Mesenchymal stem cell (in vitro differentiated cells and primary cell): ENCODE data around the gene TCP11L2.

ENCODE experiments used
- DNase-seq: peaks from one replicate; pipeline ENCODE4 v3.0.0-alpha.2; 2013
- H2AFZ ChIP-seq: one replicate; pipeline ENCODE4 v1.6.1; 2013; ENCODE audit warnings: low read depth, mild to moderate bottlenecking, control low read depth, inconsistent platforms, low read length, moderate library complexity
- H2AK5ac ChIP-seq: 2 replicates; pipeline ENCODE4 v1.6.1; 2013; ENCODE audit warnings: low read length, moderate library complexity, mild to moderate bottlenecking, inconsistent platforms; ENCODE audit not compliant: severe bottlenecking
- H2BK120ac ChIP-seq: one replicate; pipeline ENCODE4 v1.6.1; 2013; ENCODE audit warnings: low read depth, mild to moderate bottlenecking, inconsistent platforms, low read length, moderate library complexity
- H2BK12ac ChIP-seq, 2 experiments: one replicate each; pipeline ENCODE4 v1.6.1; 2013; ENCODE audit warnings: inconsistent platforms in 2 of 2, low read length in 2 of 2, mild to moderate bottlenecking in 2 of 2, moderate library complexity in 2 of 2, control low read depth in 1 of 2
- H2BK15ac ChIP-seq: one replicate; pipeline ENCODE4 v1.6.1; 2013; ENCODE audit warnings: mild to moderate bottlenecking, low read depth, inconsistent platforms; ENCODE audit not compliant: poor library complexity, severe bottlenecking
- H2BK5ac ChIP-seq: 2 replicates; pipeline ENCODE4 v1.6.1; 2013; ENCODE audit warnings: low read depth, mild to moderate bottlenecking, low read length, control low read depth, inconsistent platforms; ENCODE audit not compliant: poor library complexity, severe bottlenecking
- H3K14ac ChIP-seq, 2 experiments: one replicate each; pipeline ENCODE4 v1.6.1; 2013; ENCODE audit warnings: inconsistent platforms in 2 of 2, low read length in 2 of 2, control low read depth in 1 of 2, mild to moderate bottlenecking in 1 of 2, moderate library complexity in 1 of 2
- H3K18ac ChIP-seq, 2 experiments: one replicate each; pipeline ENCODE4 v1.6.1; 2013; ENCODE audit warnings: inconsistent platforms in 2 of 2, low read length in 2 of 2, control low read depth in 1 of 2, low read depth in 1 of 2, mild to moderate bottlenecking in 1 of 2
- H3K23ac ChIP-seq, 2 experiments: one replicate each; pipeline ENCODE4 v1.6.1; 2013; ENCODE audit warnings: inconsistent platforms in 2 of 2, low read length in 2 of 2, mild to moderate bottlenecking in 2 of 2, moderate library complexity in 2 of 2, control low read depth in 1 of 2
- H3K27ac ChIP-seq: 2 replicates; pipeline ENCODE4 v1.5.1; 2013; ENCODE audit warnings: mild to moderate bottlenecking, moderate library complexity, low read length, control low read depth, inconsistent platforms; ENCODE audit not compliant: poor library complexity, severe bottlenecking
- H3K27me3 ChIP-seq, 2 experiments: 2 replicates each; pipeline versions ENCODE4 v1.6.1 to v1.7.0; 2013; ENCODE audit warnings: low read length in 2 of 2, mild to moderate bottlenecking in 2 of 2, moderate library complexity in 2 of 2, control low read depth in 1 of 2, inconsistent platforms in 1 of 2; ENCODE audit not compliant: control insufficient read depth in 1 of 2, insufficient read depth in 1 of 2
- H3K36me3 ChIP-seq, 2 experiments: 2 replicates each; pipeline versions ENCODE4 v1.6.1 to v1.7.0; 2013; ENCODE audit warnings: low read length in 2 of 2, control low read depth in 1 of 2, inconsistent platforms in 1 of 2, low read depth in 1 of 2, mild to moderate bottlenecking in 1 of 2; ENCODE audit not compliant: insufficient read depth in 2 of 2, control insufficient read depth in 1 of 2
- H3K4ac ChIP-seq, 2 experiments: one replicate each; pipeline ENCODE4 v1.6.1; 2013; ENCODE audit warnings: inconsistent platforms in 2 of 2, low read length in 2 of 2, mild to moderate bottlenecking in 2 of 2, moderate library complexity in 2 of 2, control low read depth in 1 of 2, low read depth in 1 of 2
- H3K4me1 ChIP-seq: 2 replicates; pipeline ENCODE4 v1.6.1; 2013; ENCODE audit warnings: low read depth, low read length, control low read depth; ENCODE audit not compliant: control insufficient read depth, insufficient read depth
- H3K4me2 ChIP-seq: 2 replicates; pipeline ENCODE4 v1.6.1; 2013; ENCODE audit warnings: low read length, mild to moderate bottlenecking, inconsistent platforms; ENCODE audit not compliant: poor library complexity, severe bottlenecking
- H3K4me3 ChIP-seq, 2 experiments: 2 replicates each; pipeline versions ENCODE4 v1.5.1 to v1.7.0; 2013; ENCODE audit warnings: low read length in 2 of 2, mild to moderate bottlenecking in 2 of 2, control low read depth in 1 of 2, low read depth in 1 of 2; ENCODE audit not compliant: insufficient read depth in 1 of 2
- H3K79me1 ChIP-seq: replicated peaks from 2 replicates; pipeline ENCODE4 v1.6.1; 2013; ENCODE audit warnings: mild to moderate bottlenecking, control low read depth, low read length, inconsistent platforms; ENCODE audit not compliant: poor library complexity, severe bottlenecking
- H3K9ac ChIP-seq: 2 replicates; pipeline ENCODE4 v1.7.0; 2013; ENCODE audit warnings: mild to moderate bottlenecking, low read length, moderate library complexity
- H3K9me3 ChIP-seq: 2 replicates; pipeline ENCODE4 v1.7.0; 2013; ENCODE audit warnings: mild to moderate bottlenecking, low read length; ENCODE audit not compliant: control insufficient read depth
- H4K8ac ChIP-seq: one replicate; pipeline ENCODE4 v1.6.1; 2013; ENCODE audit warnings: inconsistent platforms, mild to moderate bottlenecking, low read length, moderate library complexity
- H4K91ac ChIP-seq: one replicate; pipeline ENCODE4 v1.6.1; 2013; ENCODE audit warnings: mild to moderate bottlenecking, low read length, inconsistent platforms
- WGBS: methylation state at CpG from one replicate; pipeline ENCODE4 v1.1.7; 2013; ENCODE audit warnings: mixed read lengths; 5-methylcytosine and 5-hydroxymethylcytosine counted together

TCP11L2 gene

GRCh38 chr12:106359646-106360399 is 57.3 kb downstream of the TCP11L2 start:
- no peak overlapping the region for H2BK120ac ChIP-seq
- no peak overlapping the region for H3K4me3 ChIP-seq
- no peak overlapping the region for H3K14ac ChIP-seq
- peaks cover 3% of the 10 kb centered on the region for H3K4me1 ChIP-seq
- no peak for DNase-seq
- no peak overlapping the region for H2AK5ac ChIP-seq
- H2BK5ac ChIP-seq, result no peak overlapping the region
- H2BK12ac ChIP-seq, result no peak overlapping the region
- H3K23ac ChIP-seq, result no peak overlapping the region
- no peaks in the 10 kb centered on the region for H3K9me3 ChIP-seq
- no peak overlapping the region for H3K27ac ChIP-seq
- H2AFZ ChIP-seq, result no peak overlapping the region
- peaks cover 0 to 8% of the 10 kb centered on the region in 2 experiments for H3K36me3 ChIP-seq
- WGBS, result 89% methylated on average over 5 of the region's 7 CpGs
- H4K8ac ChIP-seq, result no peak overlapping the region
- H3K4me2 ChIP-seq, result no peak overlapping the region
- H3K79me1 ChIP-seq, result peaks cover 25% of the 10 kb centered on the region
- no peaks in the 10 kb centered on the region for H3K27me3 ChIP-seq
- no peak overlapping the region for H3K18ac ChIP-seq
- peak overlapping the region; percentile 3 for H3K9ac ChIP-seq
- no peak overlapping the region for H3K4ac ChIP-seq
- no peak overlapping the region for H2BK15ac ChIP-seq
- no peak overlapping the region for H4K91ac ChIP-seq

- H2BK15ac ChIP-seq, result no peak overlapping the region
- no peak overlapping the region for H3K14ac ChIP-seq
- H3K23ac ChIP-seq, result no peak overlapping the region
- H3K36me3 ChIP-seq, result peaks cover 0 to 8% of the 10 kb centered on the region in 2 experiments
- no peak overlapping the region for H2AFZ ChIP-seq
- no peak overlapping the region for H2BK120ac ChIP-seq
- H4K91ac ChIP-seq, result no peak overlapping the region
- H2BK12ac ChIP-seq, result no peak overlapping the region
- 96% methylated on average over 5 of the region's 5 CpGs for WGBS
- H2AK5ac ChIP-seq, result no peak overlapping the region
- no peaks in the 10 kb centered on the region for H3K9me3 ChIP-seq
- peaks cover 29% of the 10 kb centered on the region for H3K79me1 ChIP-seq
- no peak overlapping the region for H3K4me2 ChIP-seq
- no peak overlapping the region for H3K4ac ChIP-seq
- H3K27ac ChIP-seq, result no peak overlapping the region
- no peak for DNase-seq
- H2BK5ac ChIP-seq, result no peak overlapping the region
- H3K4me1 ChIP-seq, result peaks cover 3% of the 10 kb centered on the region
- H3K4me3 ChIP-seq, result no peak overlapping the region
- H3K9ac ChIP-seq, result no peak overlapping the region
- peak overlapping the region; percentile 5 for H4K8ac ChIP-seq
- H3K18ac ChIP-seq, result no peak overlapping the region
- H3K27me3 ChIP-seq, result no peaks in the 10 kb centered on the region
Measured at GRCh38 chr12:106360400-106360994, 58.0 kb downstream of the TCP11L2 start.

- H3K9ac ChIP-seq, result no peak overlapping the region
- no peak overlapping the region for H2BK5ac ChIP-seq
- peaks cover 29% of the 10 kb centered on the region for H3K79me1 ChIP-seq
- no peak overlapping the region for H2AFZ ChIP-seq
- H2AK5ac ChIP-seq, result no peak overlapping the region
- WGBS, result 94% methylated on average over 4 of the region's 4 CpGs
- peaks cover 3% of the 10 kb centered on the region for H3K4me1 ChIP-seq
- no peaks in the 10 kb centered on the region for H3K27me3 ChIP-seq
- no peak overlapping the region for H3K23ac ChIP-seq
- H3K18ac ChIP-seq, result no peak overlapping the region
- H3K36me3 ChIP-seq, result peaks cover 0 to 27% of the 10 kb centered on the region in 2 experiments
- no peak overlapping the region for H4K8ac ChIP-seq
- H3K9me3 ChIP-seq, result no peaks in the 10 kb centered on the region
- H4K91ac ChIP-seq, result no peak overlapping the region
- no peak overlapping the region for H3K4me2 ChIP-seq
- no peak overlapping the region for H3K4ac ChIP-seq
- H2BK120ac ChIP-seq, result no peak overlapping the region
- H3K27ac ChIP-seq, result no peak overlapping the region
- no peak overlapping the region for H3K14ac ChIP-seq
- no peak overlapping the region for H2BK15ac ChIP-seq
- H3K4me3 ChIP-seq, result no peak overlapping the region
- DNase-seq, result no peak
- H2BK12ac ChIP-seq, result no peak overlapping the region
Measured at GRCh38 chr12:106362971-106363370, 60.4 kb downstream of the TCP11L2 start.

GRCh38 chr12:106364261-106364660 is 61.7 kb downstream of the TCP11L2 start:
- WGBS, result 95% methylated on average over 4 of the region's 4 CpGs
- Histone ChIP-seq H3K9ac (no peak overlapping the region), H2BK5ac (no peak overlapping the region)

More at GRCh38 chr12:106364261-106364660, 61.7 kb downstream of the TCP11L2 start:
- Histone ChIP-seq H3K4me3 (no peak overlapping the region), H2BK120ac (no peak overlapping the region), H3K14ac (no peak overlapping the region), H4K8ac (no peak overlapping the region), H3K36me3 (peaks cover 0 to 37% of the 10 kb centered on the region in 2 experiments), H3K9me3 (no peaks in the 10 kb centered on the region), H3K4ac (no peak overlapping the region), H2BK12ac (no peak overlapping the region), H3K4me1 (no peaks in the 10 kb centered on the region), H4K91ac (no peak overlapping the region), H2AK5ac (no peak overlapping the region), H3K18ac (no peak overlapping the region), H2BK15ac (no peak overlapping the region), H3K27ac (no peak overlapping the region), H3K23ac (no peak overlapping the region), H3K4me2 (no peak overlapping the region), H2AFZ (no peak overlapping the region), H3K27me3 (no peaks in the 10 kb centered on the region), H3K79me1 (peaks cover 26% of the 10 kb centered on the region)
- no peak for DNase-seq
